Measurements from ENCODE around the gene SCUBE2.

GRCh38 chr11:9030601-9031000 is 60.8 kb downstream of the SCUBE2 start:
- no peak for TF ChIP-seq CTCF (IDR thresholded peaks at IDR 0.05)
- TF ChIP-seq POLR2A (IDR thresholded peaks at IDR 0.05), result no peak

Data from testis (tissue), 2 donors.